ENCODE measurements around the gene CEP72. TPM values are rescaled to one million over a fixed set of nuclear protein-coding genes. Genes with fewer than 3 reads are reported as not detected.

The CEP72 gene
- total RNA-seq, 1 experiment from 2014 or later: 24.8 TPM

DNA sequence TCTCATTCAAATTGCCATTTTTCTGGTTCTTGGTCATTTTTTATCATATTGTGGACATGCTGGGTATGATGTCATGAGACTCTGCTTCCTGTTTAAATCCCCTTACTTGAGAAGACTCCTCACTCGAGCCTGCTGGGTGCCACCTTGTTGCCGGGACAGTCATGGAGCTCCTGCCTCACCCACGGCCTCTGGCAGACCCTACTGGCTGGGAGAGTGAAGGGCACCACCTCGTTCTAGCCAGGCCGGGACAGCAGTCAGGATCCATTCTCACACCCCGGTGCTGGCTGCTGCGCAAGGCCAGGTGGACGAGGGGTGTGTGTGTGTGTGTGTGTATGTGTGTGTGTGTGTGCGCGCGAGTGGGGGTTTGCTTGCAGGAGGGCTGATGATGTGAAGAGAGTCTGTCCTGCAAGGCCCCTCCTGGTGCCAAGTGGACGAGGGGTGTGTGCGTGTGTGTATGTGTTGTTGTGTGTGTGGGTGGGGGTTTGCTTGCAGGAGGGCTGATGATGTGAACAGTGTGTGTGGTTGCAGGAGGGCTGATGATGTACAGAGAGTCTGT lies 4.4 kb downstream of the CEP72 start:
- no peak overlapping the region for H4K8ac ChIP-seq (replicated peaks; ENCODE audit: insufficient read length, low read depth, low read length)
- peaks cover 9% of the 10 kb centered on the region for H3K79me1 ChIP-seq (ENCODE audit: insufficient read depth, low read depth, low read length, poor library complexity, severe bottlenecking)
- peaks cover 4 to 10% of the 10 kb centered on the region in 2 experiments for H3K9me3 Mint-ChIP-seq
- H2BK5ac ChIP-seq (ENCODE audit: insufficient read length, low read length): no peak overlapping the region
- H2BK20ac ChIP-seq (ENCODE audit: low read depth, low read length, poor library complexity, severe bottlenecking): no peak overlapping the region
- H3K56ac ChIP-seq (ENCODE audit: insufficient read length, low read depth, low read length): no peak overlapping the region
- DNase-seq: no peak
- H3K27me3 ChIP-seq (ENCODE audit: insufficient read depth, low read length): no peaks in the 10 kb centered on the region
- no peak overlapping the region for H3K27ac ChIP-seq (ENCODE audit: insufficient read length, low read depth, low read length)
- H3K18ac ChIP-seq (ENCODE audit: insufficient read length, low read depth, low read length): no peak overlapping the region
- no peak overlapping the region for H2BK120ac ChIP-seq (ENCODE audit: low read depth, low read length, poor library complexity, severe bottlenecking)
- H3K14ac ChIP-seq (ENCODE audit: insufficient read depth, low read length): no peak overlapping the region; the same call in 1 of the 2 replicates
- no peaks in the 10 kb centered on the region for H4K20me1 ChIP-seq (ENCODE audit: control insufficient read depth, insufficient read depth, insufficient read length)
- no peaks in the 10 kb centered on the region; the same call in 1 of the 2 replicates for H3K4me1 ChIP-seq (ENCODE audit: insufficient read depth, low read length)
- TF ChIP-seq, protein P1, sequence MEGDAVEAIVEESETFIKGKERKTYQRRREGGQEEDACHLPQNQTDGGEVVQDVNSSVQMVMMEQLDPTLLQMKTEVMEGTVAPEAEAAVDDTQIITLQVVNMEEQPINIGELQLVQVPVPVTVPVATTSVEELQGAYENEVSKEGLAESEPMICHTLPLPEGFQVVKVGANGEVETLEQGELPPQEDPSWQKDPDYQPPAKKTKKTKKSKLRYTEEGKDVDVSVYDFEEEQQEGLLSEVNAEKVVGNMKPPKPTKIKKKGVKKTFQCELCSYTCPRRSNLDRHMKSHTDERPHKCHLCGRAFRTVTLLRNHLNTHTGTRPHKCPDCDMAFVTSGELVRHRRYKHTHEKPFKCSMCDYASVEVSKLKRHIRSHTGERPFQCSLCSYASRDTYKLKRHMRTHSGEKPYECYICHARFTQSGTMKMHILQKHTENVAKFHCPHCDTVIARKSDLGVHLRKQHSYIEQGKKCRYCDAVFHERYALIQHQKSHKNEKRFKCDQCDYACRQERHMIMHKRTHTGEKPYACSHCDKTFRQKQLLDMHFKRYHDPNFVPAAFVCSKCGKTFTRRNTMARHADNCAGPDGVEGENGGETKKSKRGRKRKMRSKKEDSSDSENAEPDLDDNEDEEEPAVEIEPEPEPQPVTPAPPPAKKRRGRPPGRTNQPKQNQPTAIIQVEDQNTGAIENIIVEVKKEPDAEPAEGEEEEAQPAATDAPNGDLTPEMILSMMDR (conservative IDR thresholded peaks at IDR 0.05): peak; percentile 34; the same call in 2 of the 3 replicates
- no peak overlapping the region for H4K91ac ChIP-seq (ENCODE audit: insufficient read length, low read depth, low read length)
- H3K4me1 Mint-ChIP-seq: peaks cover 20 to 21% of the 10 kb centered on the region in 2 experiments
- peaks cover 1% of the 10 kb centered on the region; the same call in 1 of the 2 replicates for H3K27me3 Mint-ChIP-seq (ENCODE audit: low read depth)
- no peak overlapping the region for H2AK5ac ChIP-seq (ENCODE audit: insufficient read length, low read length)
- no peak overlapping the region for H4K5ac ChIP-seq (ENCODE audit: insufficient read length, low read depth, low read length)
- H2AFZ ChIP-seq (ENCODE audit: low read length): no peak overlapping the region
- no peak overlapping the region for H2BK15ac ChIP-seq (ENCODE audit: low read depth, low read length)
- H3K9ac ChIP-seq (ENCODE audit: extremely low read depth, insufficient read length, low read length): no peak overlapping the region
- H3T11ph ChIP-seq (ENCODE audit: low read length): no peak overlapping the region
- no peak overlapping the region for H3K23ac ChIP-seq (ENCODE audit: insufficient read length, low read depth, low read length)
- no peak overlapping the region for H3K4ac ChIP-seq (ENCODE audit: low read depth, low read length)
- H3K36me3 Mint-ChIP-seq (ENCODE audit: insufficient read depth in 1 of 3, low read depth in 3 of 3): peaks cover 42 to 69% (median 56%) of the 10 kb centered on the region in 3 experiments
- no peaks in the 10 kb centered on the region for H3K23me2 ChIP-seq (ENCODE audit: insufficient read length, low read depth, low read length, poor library complexity, severe bottlenecking)
- no peaks in the 10 kb centered on the region for H3K9me3 ChIP-seq (ENCODE audit: control insufficient read depth, low read depth, low read length)
- H3K4me2 ChIP-seq (ENCODE audit: insufficient read depth, insufficient read length, low read length): no peak overlapping the region
- no CpG with 5 or more reads among the region's 13 CpGs for WGBS (ENCODE audit: extremely low coverage, insufficient read length, low lambda C conversion rate)
- H3K4me3 Mint-ChIP-seq: no peak overlapping the region
- peaks cover 22% of the 10 kb centered on the region for H3K79me2 ChIP-seq (ENCODE audit: insufficient read depth, low read length)
- peak overlapping the region in 2 of 3 experiments; percentile 17 to 50; a peak in 3 of 7 replicates for H3K27ac Mint-ChIP-seq
- H2BK12ac ChIP-seq (ENCODE audit: insufficient read length, low read depth, low read length): no peak overlapping the region

Data from H9 (cell line).